OCI-LY1 (cell line): ENCODE results near the gene CTSH.

Source experiments
- H2AFZ ChIP-seq: fragments of 200-600 bp; sonication (generic), shearing (Covaris generic); 2 replicates; pipeline ENCODE4 v1.6.0; 2014; ENCODE audit warnings: antibody characterized with exemption, mild to moderate bottlenecking, low read length
- H3F3A ChIP-seq: fragments of 200-600 bp; sonication (generic), shearing (Covaris generic); 2 replicates; pipeline ENCODE4 v1.6.0; 2014; ENCODE audit warnings: mild to moderate bottlenecking, antibody characterized with exemption, low read length, moderate library complexity; ENCODE audit not compliant: insufficient read depth
- H3K27ac ChIP-seq: fragments of 200-600 bp; sonication (generic); 2 replicates; pipeline ENCODE4 v1.5.1; 2014; ENCODE audit warnings: low read length, mixed run types, mild to moderate bottlenecking, low read depth; ENCODE audit not compliant: poor library complexity, severe bottlenecking
- H3K27me3 ChIP-seq: fragments of 200-600 bp; sonication (generic); 2 replicates; pipeline ENCODE4 v1.6.0; 2014; ENCODE audit warnings: antibody characterized with exemption, mild to moderate bottlenecking, low read length, moderate library complexity; ENCODE audit not compliant: insufficient read depth
- H3K36me3 ChIP-seq: fragments of 200-600 bp; sonication (generic); 2 replicates; pipeline ENCODE4 v1.6.1; 2014; ENCODE audit warnings: mild to moderate bottlenecking, antibody characterized with exemption, low read length, moderate library complexity, mixed read lengths; ENCODE audit not compliant: insufficient read depth
- H3K4me1 ChIP-seq: fragments of 200-600 bp; sonication (generic); 2 replicates; pipeline ENCODE4 v1.5.1; 2014; ENCODE audit warnings: mild to moderate bottlenecking, low read length, moderate library complexity; ENCODE audit not compliant: insufficient read depth, severe bottlenecking
- H3K4me2 ChIP-seq: fragments of 200-600 bp; sonication (generic), shearing (Covaris generic); 2 replicates; pipeline ENCODE4 v1.6.1; 2014; ENCODE audit warnings: low read length
- H3K4me3 ChIP-seq: fragments of 200-600 bp; sonication (generic); 2 replicates; pipeline ENCODE4 v1.5.1; 2014; ENCODE audit warnings: low read length, low read depth, mild to moderate bottlenecking, mixed read lengths; ENCODE audit not compliant: poor library complexity, severe bottlenecking
- H3K79me2 ChIP-seq: fragments of 200-600 bp; shearing (Covaris generic); 2 replicates; pipeline ENCODE4 v1.6.1; 2016; ENCODE audit warnings: mixed run types, low read length, mixed read lengths; ENCODE audit not compliant: insufficient read depth
- H3K9ac ChIP-seq: fragments of 200-600 bp; sonication (generic), shearing (Covaris generic); 2 replicates; pipeline ENCODE4 v1.6.1; 2014; ENCODE audit warnings: mild to moderate bottlenecking, low read length, mixed read lengths
- H3K9me2 ChIP-seq: fragments of 200-600 bp; sonication (generic), shearing (Covaris generic); 2 replicates; pipeline ENCODE4 v1.6.1; 2014; ENCODE audit warnings: low read depth, mild to moderate bottlenecking, low read length, mixed read lengths
- H3K9me3 ChIP-seq: fragments of 200-600 bp; shearing (Covaris generic); 2 replicates; pipeline ENCODE4 v1.6.1; 2014; ENCODE audit warnings: low read length, mixed read lengths
- H4K20me1 ChIP-seq: fragments of 200-600 bp; sonication (generic), shearing (Covaris generic); 2 replicates; pipeline ENCODE4 v1.6.0; 2016; ENCODE audit warnings: mild to moderate bottlenecking, low read length; ENCODE audit not compliant: insufficient read depth
- CTCF ChIP-seq: fragments of 200-600 bp; sonication (generic), shearing (Covaris generic); IDR thresholded peaks from 2 replicates; pipeline ENCODE4 v1.5.1; 2017; ENCODE audit warnings: mild to moderate bottlenecking, antibody characterized with exemption, low read length, moderate library complexity, mixed read lengths
- EZH2 ChIP-seq: fragments of 200-600 bp; sonication (generic), shearing (Covaris generic); IDR thresholded peaks from 2 replicates; pipeline ENCODE4 v1.8.0; 2017; ENCODE audit warnings: borderline replicate concordance, mixed run types, mild to moderate bottlenecking, antibody characterized with exemption, low read length, moderate library complexity, mixed read lengths

The CTSH gene

GRCh38 chr15:78947506-78947905 is 2.7 kb upstream of the CTSH start:
- H4K20me1 ChIP-seq = no peaks in the 10 kb centered on the region
- no peaks in the 10 kb centered on the region for H3K9me2 ChIP-seq
- TF ChIP-seq CTCF (no peak), EZH2 (no peak)
- no peaks in the 10 kb centered on the region for H3K27me3 ChIP-seq
- 0 out of 2 replicates have a peak, but pooled peaks cover 3% of the 10 kb centered on the region for H3K79me2 ChIP-seq
- no peaks in the 10 kb centered on the region for H3K9me3 ChIP-seq
- H3K27ac ChIP-seq = no peak overlapping the region
- no peak overlapping the region for H3K9ac ChIP-seq
- H3K36me3 ChIP-seq = peaks cover 4% of the 10 kb centered on the region
- H2AFZ ChIP-seq = no peak overlapping the region
- H3K4me1 ChIP-seq = peaks cover 30% of the 10 kb centered on the region
- H3F3A ChIP-seq = no peaks in the 10 kb centered on the region
- no peak overlapping the region for H3K4me3 ChIP-seq
- H3K4me2 ChIP-seq = no peak overlapping the region

- H3F3A ChIP-seq = no peaks in the 10 kb centered on the region
- H3K9me3 ChIP-seq = no peaks in the 10 kb centered on the region
Measured at GRCh38 chr15:78946493-78946892, 1.6 kb upstream of the CTSH start.

GRCh38 chr15:78944202-78944625 is 632 bp downstream of the CTSH start:
- H3K9ac ChIP-seq = peak overlapping the region; percentile 86
- no peaks in the 10 kb centered on the region for H3K9me2 ChIP-seq
- H4K20me1 ChIP-seq = no peaks in the 10 kb centered on the region
- peaks cover 38% of the 10 kb centered on the region for H3K4me1 ChIP-seq
- no peaks in the 10 kb centered on the region for H3K27me3 ChIP-seq
- H3K4me3 ChIP-seq = peak overlapping the region; percentile 72
- no peaks in the 10 kb centered on the region for H3K9me3 ChIP-seq
- no peak for TF ChIP-seq CTCF
- no peak for TF ChIP-seq EZH2
- H3K79me2 ChIP-seq = 0 out of 2 replicates have a peak, but pooled peaks cover 4% of the 10 kb centered on the region
- no peaks in the 10 kb centered on the region for H3F3A ChIP-seq
- peaks cover 7% of the 10 kb centered on the region for H3K36me3 ChIP-seq
- peak overlapping the region; percentile 82 for H3K4me2 ChIP-seq
- H2AFZ ChIP-seq = no peak overlapping the region
- peak overlapping the region; percentile 54 for H3K27ac ChIP-seq

More at GRCh38 chr15:78946493-78946892, 1.6 kb upstream of the CTSH start:
- H3K4me1 ChIP-seq = peaks cover 25% of the 10 kb centered on the region
- 0 out of 2 replicates have a peak, but pooled peaks cover 4% of the 10 kb centered on the region for H3K79me2 ChIP-seq
- H3K9ac ChIP-seq = no peak overlapping the region
- H3K36me3 ChIP-seq = peaks cover 7% of the 10 kb centered on the region
- H3K4me2 ChIP-seq = no peak overlapping the region
- no peaks in the 10 kb centered on the region for H4K20me1 ChIP-seq
- H2AFZ ChIP-seq = no peak overlapping the region
- H3K4me3 ChIP-seq = no peak overlapping the region
- H3K27ac ChIP-seq = no peak overlapping the region
- H3K9me2 ChIP-seq = no peaks in the 10 kb centered on the region
- H3K27me3 ChIP-seq = no peaks in the 10 kb centered on the region
- TF ChIP-seq EZH2 = no peak
- no peak for TF ChIP-seq CTCF
